HG02970 (cell line): ENCODE results near the gene LRBA.

ENCODE experiments used
- ATAC-seq: cut with Tn5 transposase; IDR thresholded peaks from one replicate; pipeline ENCODE4 v1.9.1; 2021; ENCODE audit warnings: mild to moderate bottlenecking, moderate library complexity, moderate number of reproducible peaks; ENCODE audit not compliant: unreplicated experiment, low FRiP score

The LRBA gene

DNA sequence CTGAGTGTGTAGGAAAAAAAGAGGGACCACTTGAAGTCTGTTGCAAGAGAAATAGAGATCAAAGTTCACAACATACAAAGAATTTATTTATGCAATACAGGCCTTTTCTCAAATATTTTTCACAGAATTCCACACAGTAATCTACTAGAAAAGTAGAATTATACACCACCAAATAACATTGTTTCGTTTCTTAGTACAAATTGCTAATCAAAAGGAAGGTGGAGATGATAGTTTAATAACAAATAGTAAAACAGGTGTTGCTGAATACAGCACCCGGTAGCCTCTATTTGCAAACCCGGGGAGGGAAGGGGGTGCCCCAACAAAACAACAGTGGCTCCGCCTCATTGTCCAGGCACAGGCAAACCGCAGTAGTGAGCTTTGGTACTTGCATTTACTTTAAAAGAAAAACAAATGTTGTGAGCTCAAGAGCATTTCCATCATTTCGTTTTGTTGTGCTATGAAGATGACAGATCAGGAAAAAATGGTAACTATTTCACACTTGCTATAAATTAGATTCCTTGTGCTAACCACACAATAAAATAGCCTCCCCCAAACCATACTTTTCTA, 750.4 kb downstream of the LRBA start:
- no peak for ATAC-seq

DNA sequence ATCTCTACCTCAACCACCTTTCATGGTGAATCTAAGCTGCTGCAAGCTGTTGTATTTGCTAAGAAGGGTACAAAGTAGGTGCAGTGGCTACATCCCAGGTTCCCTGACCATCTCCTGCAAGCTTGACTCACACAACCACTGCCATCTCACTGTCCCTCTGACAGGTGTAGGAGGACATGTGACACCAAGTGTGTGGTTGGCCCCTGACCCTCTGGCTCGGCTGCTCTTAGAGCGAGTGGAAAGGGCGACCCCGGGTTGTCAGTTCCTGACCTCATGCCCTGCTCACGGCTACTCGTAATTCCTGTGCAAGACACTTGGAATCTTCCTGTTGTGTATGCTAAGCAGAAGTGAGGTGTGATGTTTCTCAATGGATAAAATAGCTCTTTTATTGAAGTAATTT, 752.5 kb downstream of the LRBA start:
- ATAC-seq, result no peak

DNA sequence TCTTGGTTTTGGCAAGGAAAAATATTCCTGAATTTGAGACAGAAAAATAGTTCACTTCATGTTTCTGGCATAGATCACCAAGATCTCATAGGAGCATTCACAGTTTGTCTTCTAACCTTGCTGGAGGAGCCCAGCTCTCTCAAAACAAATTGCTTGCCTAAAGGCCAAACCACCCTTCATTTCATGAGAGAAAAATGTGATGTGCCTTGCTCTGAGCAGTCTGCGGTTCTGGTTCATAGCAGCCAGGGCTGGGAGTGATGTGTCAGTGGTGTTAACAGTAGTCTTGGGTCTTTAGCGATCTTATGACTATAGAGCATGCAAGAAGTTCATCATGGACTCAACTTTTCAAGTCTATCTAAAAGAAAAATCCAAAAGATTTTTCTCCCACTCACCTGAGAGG, 753.5 kb downstream of the LRBA start:
- ATAC-seq, result no peak

DNA sequence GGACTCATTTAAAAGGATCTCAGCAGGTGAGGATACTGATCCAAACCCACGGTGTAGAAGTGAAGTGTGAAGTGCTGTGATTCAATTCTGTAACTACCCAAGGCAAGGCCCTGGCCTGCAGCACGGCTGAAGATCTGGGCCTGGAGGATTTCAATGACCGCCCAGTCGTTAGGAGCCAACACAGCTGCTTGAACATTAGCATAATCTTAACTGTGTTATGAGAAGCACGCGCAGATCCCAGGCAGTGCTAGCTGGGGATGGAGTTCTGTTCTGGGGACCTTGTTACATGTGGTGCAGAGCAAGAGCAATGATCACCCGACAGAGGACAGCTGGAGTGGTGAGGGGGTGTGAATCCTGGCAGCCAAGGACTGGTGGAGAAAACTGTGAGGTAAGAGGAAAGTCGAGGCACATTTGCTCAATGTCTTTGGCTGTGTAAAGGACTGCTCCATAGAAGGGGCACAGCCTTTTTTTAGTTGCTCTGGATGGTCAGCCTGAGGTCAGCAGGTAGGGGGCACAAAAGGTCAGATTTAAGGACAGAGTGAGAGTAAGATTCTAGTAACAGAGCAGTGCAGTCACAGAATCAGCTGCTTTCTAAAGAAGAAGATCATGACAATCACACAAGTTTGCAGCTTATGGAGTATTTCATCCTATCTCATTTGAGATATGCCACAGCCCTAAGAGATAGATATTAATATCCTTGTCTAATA, 755.1 kb downstream of the LRBA start:
- ATAC-seq, result no peak

DNA sequence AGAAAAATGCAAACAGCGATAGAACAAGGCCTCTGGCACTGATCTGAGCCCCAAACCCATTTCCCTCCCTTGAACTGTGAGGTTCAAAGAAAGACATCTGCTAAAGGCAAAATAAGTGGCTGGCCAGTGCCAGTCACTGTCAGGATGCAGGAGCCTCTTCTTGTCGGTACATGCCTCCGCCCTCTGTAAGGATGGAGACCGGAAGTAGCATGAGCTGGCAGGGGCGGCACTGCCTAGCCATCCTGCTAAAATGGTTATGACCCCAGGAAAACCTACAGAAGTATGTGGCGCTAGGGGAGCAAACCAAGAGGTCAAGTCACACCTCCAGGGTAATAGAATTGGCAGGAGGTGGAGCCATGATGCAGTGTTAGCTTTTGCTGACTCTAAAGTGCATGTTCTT, 756.5 kb downstream of the LRBA start:
- no peak for ATAC-seq

DNA sequence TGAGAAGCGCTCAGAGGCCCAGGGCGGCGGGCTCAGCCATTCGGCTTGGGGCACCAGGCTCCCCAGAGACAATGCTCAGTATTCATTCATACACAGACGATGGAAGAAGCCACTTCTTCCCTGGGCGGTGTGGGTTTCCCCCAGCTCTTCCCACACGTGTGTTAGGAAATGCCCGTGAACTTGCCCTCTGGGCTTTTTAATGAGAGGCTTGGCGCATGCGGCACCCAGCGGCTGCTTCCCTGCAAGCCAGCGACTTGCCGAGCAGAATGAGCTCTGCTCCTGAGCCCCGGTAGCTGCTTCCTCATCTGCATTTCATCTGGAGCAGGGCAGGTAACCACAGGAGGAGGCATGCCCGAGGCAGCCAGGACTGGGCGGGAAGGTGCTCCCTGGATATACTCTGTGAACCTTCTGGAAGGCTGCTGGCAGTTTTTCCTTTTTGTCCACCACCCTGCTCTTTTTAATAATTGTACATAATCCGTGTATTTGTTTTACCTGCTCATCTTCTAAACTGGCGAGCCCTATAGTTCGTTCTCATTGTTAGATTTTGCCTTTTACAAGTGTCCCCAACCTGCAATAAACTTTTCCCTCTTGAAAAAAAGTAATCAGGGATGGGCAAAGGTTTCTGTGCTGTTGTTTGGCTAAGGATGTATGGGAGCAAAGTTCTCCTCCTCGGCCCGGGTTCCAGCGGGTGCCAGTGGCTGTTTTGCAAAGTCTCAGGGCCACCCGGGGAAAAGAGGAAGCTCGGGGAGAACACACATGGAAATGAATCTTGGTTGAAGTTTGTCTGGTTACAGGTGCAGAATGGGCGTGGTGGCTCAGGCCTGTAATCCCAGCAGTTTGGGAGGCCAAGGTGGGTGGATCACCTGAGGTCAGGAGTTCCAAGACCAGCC, 758.0 kb downstream of the LRBA start:
- no peak for ATAC-seq

DNA sequence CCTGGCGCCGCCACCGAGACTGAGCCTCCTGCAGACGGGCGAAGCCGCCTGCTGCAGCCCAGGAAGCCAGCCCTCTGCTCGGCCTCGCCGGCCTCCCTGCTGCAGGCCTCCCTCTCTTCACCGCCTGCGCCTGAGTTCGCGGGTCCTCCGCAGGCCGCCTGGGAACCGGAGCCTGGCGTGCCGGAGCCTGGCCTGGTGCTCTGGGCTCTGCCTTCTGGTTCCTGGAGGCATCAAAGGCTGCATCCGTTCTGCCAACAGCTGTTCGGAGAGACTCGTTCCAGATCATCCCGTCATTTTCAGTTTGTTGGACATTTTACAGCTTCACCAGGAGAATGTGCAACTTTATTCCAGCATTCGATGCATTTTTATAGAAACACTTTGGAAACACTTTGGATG, 758.9 kb downstream of the LRBA start:
- ATAC-seq, result no peak

DNA sequence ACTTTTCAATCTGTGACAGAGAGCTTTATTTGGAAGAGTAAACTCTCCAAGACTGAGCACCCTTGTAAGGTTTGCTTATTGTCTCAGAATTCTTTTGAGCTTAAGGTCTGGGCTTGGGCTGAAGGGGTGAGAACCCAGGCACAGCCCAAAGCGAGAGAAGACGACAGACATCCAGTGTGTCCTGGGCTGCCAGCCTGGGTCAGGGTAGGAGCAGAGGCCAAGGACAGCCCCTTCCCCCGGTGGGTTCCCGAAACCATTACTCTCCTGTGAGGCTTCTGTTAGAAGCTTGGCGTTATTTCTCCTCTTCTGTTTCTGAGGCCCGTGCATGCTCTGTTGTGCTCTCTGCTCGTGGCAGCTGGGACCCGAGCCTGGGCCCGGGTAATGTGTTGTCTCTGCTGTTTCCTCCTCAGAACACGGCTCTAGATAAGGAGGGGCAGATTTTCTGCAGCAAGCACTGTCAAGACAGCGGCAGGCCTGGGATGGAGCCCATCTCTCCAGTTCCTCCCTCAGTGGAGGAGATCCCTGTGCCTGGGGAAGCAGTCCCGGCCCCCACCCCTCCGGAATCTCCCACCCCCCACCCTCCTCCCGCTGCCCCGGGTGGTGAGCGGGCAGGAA, 759.4 kb downstream of the LRBA start:
- no peak for ATAC-seq

DNA sequence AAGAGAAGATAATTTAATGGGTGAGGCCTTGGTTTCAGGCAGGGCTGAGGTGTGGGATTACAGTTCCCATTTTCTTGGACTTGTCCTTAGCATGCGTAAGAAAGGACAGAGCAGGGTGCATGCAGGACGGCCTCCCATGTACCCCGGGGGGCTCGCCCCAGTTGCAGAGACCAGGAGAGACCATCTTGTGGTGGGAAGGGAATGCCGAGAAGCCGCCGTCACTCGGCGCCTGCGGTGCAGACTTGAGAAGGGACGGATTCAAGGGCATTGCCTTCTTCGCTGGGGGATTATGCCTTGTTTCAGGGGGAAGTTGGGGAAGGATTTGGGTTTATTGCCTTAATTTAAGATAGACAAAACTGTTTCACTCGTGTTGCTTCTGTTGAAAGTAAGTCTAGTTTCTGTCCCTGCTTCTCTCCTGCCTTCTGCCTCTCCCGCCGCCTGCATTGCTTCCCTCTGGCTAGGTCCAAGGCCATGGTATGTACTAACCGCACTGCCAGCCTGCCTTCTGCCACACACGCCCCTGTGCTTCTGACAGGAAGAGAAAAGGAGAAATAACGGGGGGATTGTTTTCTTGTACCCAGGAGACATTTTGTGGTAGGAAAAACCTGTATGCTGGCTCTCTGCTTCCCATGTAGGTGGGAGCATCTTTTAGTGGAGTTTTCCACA, 761.0 kb downstream of the LRBA start:
- ATAC-seq, result no peak

DNA sequence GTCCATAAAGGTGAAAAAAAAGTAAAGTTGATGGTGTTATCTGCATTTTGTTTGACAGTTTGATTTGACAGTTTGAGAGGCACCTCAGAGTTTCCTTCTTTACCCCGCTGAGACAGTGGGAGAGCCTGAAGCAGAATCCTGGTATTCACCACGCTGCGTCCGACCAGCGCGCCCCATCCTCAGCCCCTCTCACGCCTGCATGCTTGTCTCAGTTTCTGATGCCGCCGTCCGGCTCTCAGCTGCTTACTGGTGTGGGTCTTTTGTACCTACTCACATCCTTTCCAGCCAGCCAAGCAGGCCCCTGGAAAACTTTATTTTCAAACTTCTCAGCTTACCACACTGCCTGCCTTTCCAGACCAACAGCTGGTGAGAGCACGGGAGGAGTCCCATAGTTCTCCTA, 761.7 kb downstream of the LRBA start:
- ATAC-seq, result no peak

DNA sequence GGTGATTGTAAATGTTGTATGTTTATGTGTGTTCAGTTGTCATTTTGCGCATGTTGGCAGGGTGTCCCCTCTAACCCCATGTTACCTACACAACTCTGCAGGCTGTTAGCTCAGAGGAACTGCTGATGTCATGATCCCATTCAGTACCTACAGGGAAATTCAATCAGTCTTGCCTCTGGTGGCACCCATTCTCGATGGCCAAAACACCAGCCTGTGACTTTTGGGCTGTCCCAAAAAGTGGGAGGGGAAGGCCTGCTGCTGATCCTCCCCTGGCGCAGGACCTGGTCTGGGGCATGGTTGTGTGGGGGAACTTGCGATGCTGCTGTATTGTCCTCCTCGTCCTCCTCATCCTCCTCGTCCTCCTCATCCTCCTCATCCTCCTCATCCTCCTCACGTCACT, 762.3 kb downstream of the LRBA start:
- no peak for ATAC-seq

DNA sequence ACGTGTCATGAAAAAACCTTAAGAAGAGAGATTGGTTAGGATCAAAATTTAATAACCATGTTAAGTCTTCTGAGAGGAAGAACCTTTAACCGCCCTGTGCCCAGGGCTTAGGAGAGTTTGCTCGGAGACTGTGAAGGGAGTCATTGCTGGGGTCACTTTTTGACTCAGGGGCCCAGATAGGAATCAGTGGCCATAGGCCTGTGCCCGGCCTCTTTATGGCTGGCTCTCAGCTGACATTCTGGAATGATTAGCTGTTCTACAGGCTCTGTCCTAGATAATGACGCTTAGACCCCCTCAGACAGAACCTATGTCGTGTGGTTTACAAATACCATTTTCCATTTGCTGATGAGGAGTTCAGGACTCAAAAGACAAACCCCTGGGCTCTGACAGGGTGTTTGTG, 762.8 kb downstream of the LRBA start:
- no peak for ATAC-seq

DNA sequence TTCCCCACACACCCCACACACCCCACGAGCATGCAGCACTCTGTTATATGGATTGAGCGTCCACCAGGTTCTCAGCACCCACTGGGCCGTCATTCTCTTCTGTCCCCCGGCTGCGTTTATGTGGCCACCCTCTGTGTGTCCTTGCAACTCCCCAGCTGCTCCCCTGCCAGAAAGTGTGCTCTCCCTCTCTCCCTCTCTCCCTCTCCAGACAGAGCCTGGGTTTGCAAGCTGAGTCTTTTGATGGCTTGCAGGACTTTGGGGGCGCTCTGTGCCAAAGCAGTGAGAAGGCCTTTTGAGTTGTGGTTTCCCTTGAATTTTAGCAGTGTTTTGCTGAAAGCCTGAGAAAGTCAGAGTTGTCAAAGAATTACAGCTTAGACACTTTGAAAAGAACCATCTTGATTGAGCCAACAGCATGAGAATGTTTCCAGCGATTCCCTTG, 763.3 kb downstream of the LRBA start:
- no peak for ATAC-seq

DNA sequence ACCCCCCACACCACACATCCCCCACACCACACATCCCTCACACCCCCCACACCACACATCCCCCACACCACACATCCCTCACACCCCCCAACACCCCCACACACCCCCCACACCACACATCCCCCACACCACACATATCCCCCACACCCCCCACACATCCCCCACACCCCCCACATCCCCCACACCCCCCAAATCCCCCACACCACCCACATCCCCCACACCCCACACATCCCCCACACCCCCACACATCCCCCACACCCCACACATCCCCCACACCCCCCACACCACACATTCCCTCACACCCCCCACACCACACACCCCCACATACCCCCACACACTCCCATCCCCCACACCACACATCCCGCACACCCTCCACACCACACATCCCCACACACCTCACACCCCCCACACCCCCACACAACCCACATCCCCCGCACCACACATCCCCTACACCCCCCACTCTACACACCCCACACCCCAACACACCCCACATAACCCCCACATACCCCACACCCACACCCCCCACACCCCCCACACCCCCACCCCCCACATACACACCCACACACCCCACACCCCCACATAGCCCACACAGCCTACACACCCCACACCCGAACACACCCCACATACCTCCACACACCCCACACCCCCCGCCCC, 764.0 kb downstream of the LRBA start:
- no peak for ATAC-seq

DNA sequence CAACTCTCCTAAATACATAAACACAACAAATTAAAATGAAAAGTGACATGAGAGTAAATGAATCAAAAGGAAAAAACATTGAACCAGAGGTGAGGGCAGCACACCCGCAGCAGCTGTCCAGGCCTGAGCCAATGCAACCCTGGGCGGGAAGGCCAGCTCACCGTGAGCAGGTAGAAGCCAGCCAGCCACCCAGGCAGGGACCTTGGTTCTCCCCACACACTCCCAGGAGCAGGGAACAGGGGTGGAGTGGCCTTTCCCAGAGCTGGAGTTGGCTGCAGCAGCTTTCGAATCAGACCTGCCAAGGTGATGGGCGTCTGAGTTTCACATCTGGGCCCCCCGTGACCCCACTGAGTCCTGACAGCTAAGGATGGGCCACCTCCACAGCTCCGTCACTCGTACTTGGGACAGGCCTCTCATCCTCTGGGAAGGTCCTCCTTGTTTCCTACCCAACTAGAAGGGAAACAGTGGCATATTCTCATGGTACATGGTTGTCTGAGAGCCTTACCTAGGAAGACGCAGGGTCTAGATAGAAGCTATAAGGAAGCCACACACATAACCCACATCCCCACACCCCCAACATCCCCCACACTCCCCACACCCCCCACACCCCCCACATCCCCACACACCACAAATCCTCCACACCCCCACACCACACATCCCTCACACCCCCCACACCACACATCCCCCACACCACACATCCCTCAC, 764.6 kb downstream of the LRBA start:
- no peak for ATAC-seq

DNA sequence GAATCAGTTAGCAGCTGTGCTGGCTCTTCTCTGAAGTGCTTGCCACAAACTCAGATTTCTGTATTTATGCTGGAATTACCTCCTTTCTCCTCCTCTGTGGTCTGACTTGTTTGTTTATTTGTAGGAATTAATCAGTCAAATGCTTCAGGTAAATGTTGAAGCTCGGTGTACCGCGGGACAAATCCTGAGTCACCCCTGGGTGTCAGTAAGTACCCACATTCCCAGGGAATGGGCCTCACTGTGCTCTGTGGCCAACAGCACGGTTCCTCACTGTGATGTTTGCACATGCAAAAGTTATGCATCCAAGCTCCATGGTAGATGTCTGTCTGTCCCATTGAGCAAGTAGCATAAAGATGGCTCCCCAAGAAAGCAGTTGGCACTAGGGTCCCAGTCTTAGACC, 766.9 kb downstream of the LRBA start:
- ATAC-seq, result no peak

DNA sequence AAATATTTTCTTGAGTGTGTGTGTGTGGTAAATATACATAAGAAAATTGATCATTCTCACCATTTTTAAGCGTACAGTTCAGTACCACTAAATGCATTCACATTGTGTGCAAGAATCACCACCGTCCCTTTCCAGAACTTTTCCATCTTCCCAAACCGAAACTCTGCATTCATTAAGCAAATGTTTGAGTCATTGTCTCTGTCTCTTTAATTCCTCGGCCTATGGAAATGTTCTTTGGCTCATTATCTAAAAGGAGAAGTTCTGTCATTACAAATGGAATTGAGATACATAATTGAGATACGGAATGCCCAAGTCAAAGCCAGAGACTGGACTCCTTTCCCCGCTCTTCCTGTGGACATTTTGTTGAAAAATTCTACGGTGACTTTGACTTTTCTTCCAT, 767.9 kb downstream of the LRBA start:
- no peak for ATAC-seq

DNA sequence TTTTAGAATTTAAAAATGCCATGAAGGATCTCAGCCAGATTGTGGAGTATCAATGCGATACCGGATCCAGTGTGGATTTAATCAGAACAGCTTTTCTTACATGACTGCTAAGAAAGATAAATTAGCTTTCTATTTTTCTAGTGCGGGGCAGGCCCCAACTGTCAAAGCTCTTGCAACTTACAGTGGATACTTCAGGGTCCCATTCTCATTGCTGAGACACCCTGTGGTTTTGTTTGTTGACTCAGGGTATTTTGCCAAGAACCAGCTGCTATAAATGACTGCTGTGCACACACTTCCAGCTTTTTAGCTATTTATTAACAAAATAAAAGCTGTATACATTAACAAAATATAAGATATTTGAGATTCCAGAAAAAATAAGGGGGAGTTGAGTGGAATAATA, 770.5 kb downstream of the LRBA start:
- no peak for ATAC-seq

DNA sequence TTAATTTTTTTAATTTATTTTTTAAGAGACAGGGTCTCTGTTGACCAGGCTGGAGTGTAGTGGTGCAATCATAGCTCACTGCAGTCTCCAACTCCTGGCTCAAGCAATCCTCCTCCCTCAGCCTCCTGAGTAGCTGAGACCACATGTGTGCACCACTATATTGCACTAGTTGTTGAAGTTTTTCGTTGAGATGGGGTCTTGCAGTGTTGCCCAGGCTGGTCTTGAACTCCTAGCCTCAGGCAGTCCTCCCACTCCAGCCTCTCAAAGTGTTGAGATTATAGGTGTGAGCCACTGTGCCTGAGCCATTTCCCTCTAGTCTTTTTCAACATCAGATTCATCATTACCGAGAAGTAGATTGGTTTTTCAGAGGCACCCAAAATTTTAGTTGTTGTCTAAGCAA, 771.2 kb downstream of the LRBA start:
- no peak for ATAC-seq
